Glutamatergic neuron (in vitro differentiated cells): ENCODE results near the gene ABCG4. TPM values are rescaled to one million over a fixed set of nuclear protein-coding genes. Genes with fewer than 3 reads are reported as not detected.

Source experiments
- DNase-seq: peaks from one replicate; pipeline ENCODE4 v3.0.0; 2022
- H3K27ac Mint-ChIP-seq: one replicate; pipeline ENCODE4 v1.8.0; 2020; ENCODE audit warnings: mild to moderate bottlenecking, mixed read lengths, inconsistent platforms; ENCODE audit not compliant: unreplicated experiment
- H3K27me3 Mint-ChIP-seq: one replicate; pipeline ENCODE4 v1.8.0; 2020; ENCODE audit warnings: mild to moderate bottlenecking, moderate library complexity, mixed read lengths, inconsistent platforms; ENCODE audit not compliant: unreplicated experiment
- H3K36me3 Mint-ChIP-seq: one replicate; pipeline ENCODE4 v1.8.0; 2020; ENCODE audit warnings: mild to moderate bottlenecking, mixed read lengths, inconsistent platforms; ENCODE audit not compliant: unreplicated experiment
- H3K4me1 Mint-ChIP-seq: one replicate; pipeline ENCODE4 v1.8.0; 2020; ENCODE audit warnings: mild to moderate bottlenecking, low read depth, mixed read lengths, inconsistent platforms; ENCODE audit not compliant: unreplicated experiment
- H3K4me3 Mint-ChIP-seq: one replicate; pipeline ENCODE4 v1.8.0; 2020; ENCODE audit warnings: mild to moderate bottlenecking, mixed read lengths, inconsistent platforms; ENCODE audit not compliant: unreplicated experiment
- H3K9me3 Mint-ChIP-seq: one replicate; pipeline ENCODE4 v1.8.0; 2020; ENCODE audit warnings: mild to moderate bottlenecking, moderate library complexity, mixed read lengths, inconsistent platforms; ENCODE audit not compliant: unreplicated experiment
- CTCF ChIP-seq: fragments of 200-600 bp; sonication (generic); IDR thresholded peaks from one replicate; pipeline ENCODE4 v1.5.0; 2021; ENCODE audit not compliant: partially characterized antibody, unreplicated experiment
- total RNA-seq: library from RNA; stranded (reverse); fragmentation: NEBNext Ultra II Directional; extraction: Animal tissue kit (Norgen Biotek cat#: 25700); gene quantifications from one replicate; pipeline ENCODE4 v1.2.1, GENCODE V29; 2021; ENCODE audit not compliant: unreplicated experiment

ABCG4 gene
- total RNA-seq, 1 donor from 2014 or later, result 2.4 TPM

- H3K9me3 Mint-ChIP-seq, result peaks cover 2% of the 10 kb centered on the region
- peak overlapping the region; percentile 14 for H3K27ac Mint-ChIP-seq
- peaks cover 7% of the 10 kb centered on the region for H3K27me3 Mint-ChIP-seq
- H3K4me3 Mint-ChIP-seq, result peak overlapping the region; percentile 92
- H3K36me3 Mint-ChIP-seq, result peaks cover 12% of the 10 kb centered on the region
- peaks cover 28% of the 10 kb centered on the region for H3K4me1 Mint-ChIP-seq
- no peak for TF ChIP-seq CTCF
- DNase-seq, result no peak
Observed at GRCh38 chr11:119108146-119108856, 40.6 kb upstream of the ABCG4 start.

GRCh38 chr11:119108857-119109221 lies 40.0 kb upstream of the ABCG4 start:
- H3K4me3 Mint-ChIP-seq, result peak overlapping the region; percentile 92
- H3K9me3 Mint-ChIP-seq, result peaks cover under 1% of the 10 kb centered on the region
- H3K36me3 Mint-ChIP-seq, result peaks cover 12% of the 10 kb centered on the region
- TF ChIP-seq CTCF, result no peak
- H3K4me1 Mint-ChIP-seq, result peaks cover 23% of the 10 kb centered on the region
- no peak for DNase-seq
- H3K27ac Mint-ChIP-seq, result no peak overlapping the region
- peaks cover 7% of the 10 kb centered on the region for H3K27me3 Mint-ChIP-seq

- Mint-ChIP-seq H3K4me1 (peaks cover 14% of the 10 kb centered on the region), H3K36me3 (peaks cover 12% of the 10 kb centered on the region), H3K4me3 (peak overlapping the region; percentile 30), H3K27ac (no peak overlapping the region), H3K9me3 (no peaks in the 10 kb centered on the region), H3K27me3 (peaks cover 7% of the 10 kb centered on the region)
- TF ChIP-seq CTCF, result no peak
- no peak for DNase-seq
Observed at GRCh38 chr11:119109843-119110242, 39.0 kb upstream of the ABCG4 start.

- Mint-ChIP-seq H3K4me1 (peaks cover 11% of the 10 kb centered on the region), H3K27me3 (peaks cover 7% of the 10 kb centered on the region), H3K4me3 (peak overlapping the region; percentile 30), H3K27ac (no peak overlapping the region), H3K36me3 (peaks cover 16% of the 10 kb centered on the region), H3K9me3 (no peaks in the 10 kb centered on the region)
- TF ChIP-seq CTCF, result no peak
- no peak for DNase-seq
Observed at GRCh38 chr11:119110439-119110838, 38.4 kb upstream of the ABCG4 start.

- DNase-seq, result no peak
- Mint-ChIP-seq H3K4me3 (peak overlapping the region; percentile 23), H3K27me3 (peaks cover 7% of the 10 kb centered on the region), H3K27ac (no peak overlapping the region), H3K4me1 (peaks cover 11% of the 10 kb centered on the region), H3K36me3 (peaks cover 17% of the 10 kb centered on the region), H3K9me3 (no peaks in the 10 kb centered on the region)
- TF ChIP-seq CTCF, result no peak
Observed at GRCh38 chr11:119111361-119111925, 37.4 kb upstream of the ABCG4 start.
